HG02588 (cell line): ENCODE measurements around the gene KLHL29.

Experiments
- ATAC-seq: cut with Tn5 transposase; IDR thresholded peaks from one replicate; pipeline ENCODE4 v1.9.1; 2021; ENCODE audit warnings: mild to moderate bottlenecking, moderate library complexity; ENCODE audit not compliant: unreplicated experiment

The KLHL29 gene

DNA sequence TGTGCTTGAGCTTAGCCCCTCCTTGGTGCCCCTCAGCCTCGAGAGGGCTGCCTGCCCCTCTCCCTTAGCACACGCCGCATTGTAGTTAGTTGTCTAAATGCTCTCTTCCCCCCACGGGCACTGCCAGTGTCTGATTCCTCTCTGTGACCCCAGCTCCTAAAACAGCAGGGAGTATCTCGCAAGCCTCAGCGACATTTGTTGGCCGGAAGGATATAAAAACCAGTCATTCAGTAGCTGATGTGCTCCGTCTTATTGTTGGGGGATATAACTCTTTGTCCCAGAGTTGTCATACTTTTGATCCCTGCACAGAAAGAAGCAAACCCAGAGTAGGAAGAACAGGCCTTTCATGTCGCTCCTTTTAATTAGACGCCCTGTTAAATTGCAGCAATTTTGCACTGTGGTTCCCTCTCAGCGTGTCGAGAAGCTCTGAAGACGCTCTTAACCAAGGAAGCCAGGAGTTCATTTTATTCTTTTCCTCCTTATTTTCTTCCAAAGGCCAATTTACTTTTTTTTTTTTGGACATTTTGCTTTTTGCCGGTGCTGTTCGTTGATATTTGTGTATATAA lies 201.8 kb downstream of the KLHL29 start:
- ATAC-seq = no peak

DNA sequence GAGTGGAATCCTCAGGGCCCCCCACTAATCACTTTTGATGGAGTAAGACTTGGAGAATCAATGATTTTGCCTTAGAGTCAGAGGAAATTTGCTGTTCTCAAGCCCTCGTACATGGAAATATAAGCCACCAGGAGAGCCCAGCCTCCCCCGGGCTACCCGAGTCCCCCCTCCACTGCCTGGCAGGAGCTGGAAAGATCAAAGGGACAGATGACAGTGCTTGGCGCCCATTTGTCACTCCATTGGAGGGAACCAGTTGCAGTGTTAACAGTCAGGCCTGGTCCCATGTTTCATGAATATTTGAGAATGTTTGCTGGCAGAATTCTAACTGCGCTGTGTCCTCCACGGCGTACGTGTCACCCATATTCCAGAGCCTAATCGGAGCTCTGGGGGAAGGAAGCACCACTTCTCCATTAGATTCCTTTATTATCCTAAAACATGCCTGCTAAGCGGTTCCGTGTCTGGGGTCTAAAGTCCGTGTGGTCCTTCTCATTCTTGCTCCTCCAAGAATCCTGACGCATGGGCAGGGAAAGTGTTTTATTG lies 202.4 kb downstream of the KLHL29 start:
- ATAC-seq = no peak

GRCh38 chr2:23588106-23588505 lies 203.1 kb downstream of the KLHL29 start:
- no peak for ATAC-seq

DNA sequence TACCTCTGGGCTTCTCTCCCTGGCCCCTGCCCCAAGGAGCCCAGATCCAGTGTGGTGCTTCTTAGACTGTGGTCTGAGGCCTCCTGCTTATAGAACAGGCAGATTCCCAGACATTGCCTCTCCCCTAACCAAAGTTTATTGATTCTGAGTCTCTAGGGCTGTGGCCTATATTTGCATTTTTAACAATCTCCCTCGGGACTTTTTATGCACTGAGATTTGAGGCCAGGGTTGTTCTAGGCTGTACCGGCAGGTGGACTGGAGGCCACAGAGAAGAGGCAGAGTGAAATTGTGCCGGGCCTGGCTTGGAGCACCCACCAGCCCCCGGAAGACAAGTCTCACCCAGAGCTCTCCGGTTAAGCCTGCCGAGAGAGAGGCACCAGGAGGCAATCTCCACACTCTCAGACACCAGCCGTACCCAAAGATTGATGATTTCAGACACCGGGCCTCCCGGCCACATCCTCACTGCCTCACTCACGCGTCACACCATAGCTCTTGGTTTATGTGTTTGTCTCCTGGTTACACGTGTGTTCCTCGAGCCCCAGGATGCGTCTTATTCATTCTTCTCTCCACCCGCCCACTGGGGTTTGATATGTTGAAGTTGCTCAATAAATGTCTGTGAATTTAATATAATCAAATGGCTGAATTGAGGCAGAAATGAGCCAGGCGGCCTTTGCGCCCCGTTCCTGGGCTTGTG lies 203.7 kb downstream of the KLHL29 start:
- ATAC-seq = no peak

GRCh38 chr2:23589220-23589647 lies 204.3 kb downstream of the KLHL29 start:
- no peak for ATAC-seq

GRCh38 chr2:23589739-23590138 lies 204.8 kb downstream of the KLHL29 start:
- ATAC-seq = no peak

- no peak for ATAC-seq
Measured at GRCh38 chr2:23590241-23590869, 205.4 kb downstream of the KLHL29 start.

- ATAC-seq = no peak
Measured at GRCh38 chr2:23591111-23591510, 206.1 kb downstream of the KLHL29 start.

DNA sequence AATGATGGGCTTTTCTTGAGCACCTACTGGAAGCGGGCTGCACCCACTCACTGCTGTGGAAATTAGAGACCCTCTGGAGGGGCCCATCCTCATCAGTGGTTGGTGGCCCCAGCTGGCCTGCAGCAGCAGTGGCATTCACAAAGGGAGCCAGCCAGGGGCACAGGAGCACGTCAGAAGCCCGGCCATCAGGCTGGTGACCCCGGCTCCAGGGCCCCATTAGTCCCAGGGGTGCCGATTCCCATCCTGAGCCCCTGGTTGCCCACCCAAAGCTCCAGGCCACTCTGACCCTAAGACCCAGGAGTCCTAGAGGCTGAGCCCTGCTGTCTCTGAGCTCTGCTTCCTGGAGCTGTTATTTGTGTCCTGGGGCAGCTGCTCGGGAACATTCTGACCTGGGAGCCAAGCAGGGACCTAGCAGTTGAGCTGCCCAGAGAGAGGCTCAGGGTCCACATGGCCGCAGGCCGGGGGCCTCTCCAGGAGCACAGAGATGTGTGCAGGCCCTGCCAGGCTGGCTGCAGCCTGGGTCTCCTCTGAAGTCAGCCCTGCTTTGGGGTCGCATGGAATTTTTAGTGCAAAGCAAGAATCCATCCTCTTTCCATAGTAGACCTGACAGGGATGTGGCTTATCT lies 207.2 kb downstream of the KLHL29 start:
- ATAC-seq = no peak

- no peak for ATAC-seq
Measured at GRCh38 chr2:23592898-23593751, 208.1 kb downstream of the KLHL29 start.

GRCh38 chr2:23593752-23594459 lies 208.9 kb downstream of the KLHL29 start:
- ATAC-seq = no peak

- ATAC-seq = no peak
Measured at GRCh38 chr2:23594460-23594825, 209.5 kb downstream of the KLHL29 start.

DNA sequence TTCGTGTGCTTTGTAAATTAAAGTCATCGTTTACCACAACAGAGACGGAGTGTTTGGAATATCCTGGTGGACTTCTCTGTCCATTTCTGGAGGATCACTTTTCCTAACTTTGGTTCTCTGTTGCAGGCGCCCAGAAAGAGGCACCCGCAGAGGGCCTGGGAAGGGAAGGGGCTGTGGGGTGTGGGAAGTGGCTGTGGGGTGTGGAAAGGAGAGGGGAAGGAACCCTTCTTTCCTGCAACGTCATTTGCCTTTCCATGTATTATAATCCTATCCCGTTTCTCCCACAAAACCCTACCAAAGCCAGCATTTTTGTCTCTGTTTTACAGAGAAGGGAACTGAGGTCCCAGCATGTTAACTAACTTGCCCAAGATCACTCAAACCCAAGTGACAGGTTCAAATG lies 210.0 kb downstream of the KLHL29 start:
- no peak for ATAC-seq

- no peak for ATAC-seq
Measured at GRCh38 chr2:23595601-23596251, 210.7 kb downstream of the KLHL29 start.

- no peak for ATAC-seq
Measured at GRCh38 chr2:23596316-23596885, 211.4 kb downstream of the KLHL29 start.

- no peak for ATAC-seq
Measured at GRCh38 chr2:23597687-23598086, 212.7 kb downstream of the KLHL29 start.

DNA sequence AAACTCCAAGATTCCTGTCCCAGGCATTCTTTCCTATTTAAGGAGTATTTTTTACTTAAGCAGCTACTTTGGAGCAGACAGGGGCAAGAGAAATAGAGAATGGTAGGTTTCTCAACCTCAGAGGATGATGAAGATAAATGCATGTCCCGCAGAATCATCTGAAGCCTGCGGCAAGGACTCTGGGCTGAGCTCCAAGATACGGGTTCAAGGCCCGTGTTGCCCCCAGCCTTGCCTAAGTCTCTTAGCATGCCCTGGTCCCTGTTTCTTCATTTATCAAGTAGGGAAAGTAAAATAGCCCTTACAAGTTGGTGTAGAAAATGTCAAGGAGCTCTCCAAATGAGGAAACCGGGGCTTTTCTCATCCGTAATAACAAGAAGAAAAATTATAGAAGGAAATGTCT lies 214.0 kb downstream of the KLHL29 start:
- no peak for ATAC-seq

DNA sequence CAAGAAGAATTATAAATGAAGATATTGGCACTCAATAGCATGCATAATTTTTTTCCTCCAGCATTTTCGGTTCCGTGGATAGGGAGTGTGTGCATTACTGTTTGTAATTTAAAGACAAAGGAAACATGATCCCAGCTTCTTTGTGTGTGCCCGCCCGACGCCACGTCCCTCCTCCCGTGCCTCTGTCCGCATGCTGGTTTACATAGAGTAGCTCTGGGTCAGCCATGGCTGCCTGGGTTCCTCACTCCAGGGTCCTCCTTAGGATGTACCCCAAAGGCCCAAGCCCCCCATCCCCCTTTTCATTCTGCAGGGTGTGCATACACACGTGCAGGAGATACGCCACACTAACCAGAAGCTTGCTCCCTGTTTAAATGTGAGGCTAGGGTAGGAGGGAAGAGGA lies 214.7 kb downstream of the KLHL29 start:
- ATAC-seq = no peak

- ATAC-seq = no peak
Measured at GRCh38 chr2:23600346-23600745, 215.4 kb downstream of the KLHL29 start.
